GM19328 (cell line): ENCODE results near the gene DVL2.

ENCODE experiments used
- ATAC-seq: cut with Tn5 transposase; IDR thresholded peaks from one replicate; pipeline ENCODE4 v1.9.1; 2021; ENCODE audit warnings: mild to moderate bottlenecking, moderate library complexity; ENCODE audit not compliant: unreplicated experiment

Gene DVL2

DNA sequence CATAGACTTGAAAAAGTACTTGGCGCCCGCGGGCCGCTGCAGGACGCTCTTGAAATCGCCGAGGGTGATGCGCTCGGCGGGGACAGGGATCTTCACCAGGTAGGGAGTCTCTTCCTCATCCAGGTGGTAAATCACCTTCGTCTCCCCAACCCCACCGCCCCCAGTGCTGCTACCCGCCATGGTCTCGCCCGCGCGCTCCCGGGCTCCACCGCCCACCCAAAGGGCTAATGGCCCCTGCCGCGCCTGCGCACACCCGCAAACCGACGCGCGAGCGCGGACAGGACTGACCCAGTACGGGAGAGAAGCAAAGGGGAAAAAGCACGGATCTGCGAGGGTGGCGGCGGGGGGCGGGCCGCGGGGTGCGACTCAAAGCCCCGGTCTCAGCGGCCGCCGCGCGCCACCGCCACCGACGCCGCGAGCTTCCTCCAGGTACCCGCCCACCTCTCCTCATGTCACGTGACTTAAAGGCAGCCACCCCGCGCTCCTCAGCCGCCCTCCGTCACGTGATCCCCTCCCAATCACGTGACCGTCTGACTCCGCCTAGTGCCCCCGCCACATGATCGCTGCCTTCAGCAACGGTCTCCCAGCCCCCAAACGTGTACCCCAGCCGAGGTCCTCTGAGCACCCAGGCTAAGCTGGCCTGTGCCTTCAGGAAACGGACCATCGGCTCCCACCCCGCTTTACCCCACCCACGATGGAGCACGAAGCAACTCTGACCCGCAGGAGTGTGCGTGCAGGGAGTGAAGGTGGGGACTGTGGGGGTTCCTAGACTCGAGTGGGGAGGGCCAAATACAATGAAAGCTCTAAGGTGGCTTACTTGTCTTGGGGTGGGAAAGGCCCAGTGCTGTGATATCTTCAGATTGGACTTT lies at the start of gene DVL2:
DVL2 (minus strand) TSS at position 435 of the 869 bp plus-strand sequence; CDS start at position 180, 255 bp downstream.
- ATAC-seq, result peak; percentile 50

- no peak for ATAC-seq
Measured at GRCh38 chr17:7283471-7284216, 49.3 kb upstream of the DVL2 start.

- ATAC-seq, result no peak
Measured at GRCh38 chr17:7282752-7283321, 48.5 kb upstream of the DVL2 start.

- no peak for ATAC-seq
Measured at GRCh38 chr17:7281953-7282751, 47.8 kb upstream of the DVL2 start.

DNA sequence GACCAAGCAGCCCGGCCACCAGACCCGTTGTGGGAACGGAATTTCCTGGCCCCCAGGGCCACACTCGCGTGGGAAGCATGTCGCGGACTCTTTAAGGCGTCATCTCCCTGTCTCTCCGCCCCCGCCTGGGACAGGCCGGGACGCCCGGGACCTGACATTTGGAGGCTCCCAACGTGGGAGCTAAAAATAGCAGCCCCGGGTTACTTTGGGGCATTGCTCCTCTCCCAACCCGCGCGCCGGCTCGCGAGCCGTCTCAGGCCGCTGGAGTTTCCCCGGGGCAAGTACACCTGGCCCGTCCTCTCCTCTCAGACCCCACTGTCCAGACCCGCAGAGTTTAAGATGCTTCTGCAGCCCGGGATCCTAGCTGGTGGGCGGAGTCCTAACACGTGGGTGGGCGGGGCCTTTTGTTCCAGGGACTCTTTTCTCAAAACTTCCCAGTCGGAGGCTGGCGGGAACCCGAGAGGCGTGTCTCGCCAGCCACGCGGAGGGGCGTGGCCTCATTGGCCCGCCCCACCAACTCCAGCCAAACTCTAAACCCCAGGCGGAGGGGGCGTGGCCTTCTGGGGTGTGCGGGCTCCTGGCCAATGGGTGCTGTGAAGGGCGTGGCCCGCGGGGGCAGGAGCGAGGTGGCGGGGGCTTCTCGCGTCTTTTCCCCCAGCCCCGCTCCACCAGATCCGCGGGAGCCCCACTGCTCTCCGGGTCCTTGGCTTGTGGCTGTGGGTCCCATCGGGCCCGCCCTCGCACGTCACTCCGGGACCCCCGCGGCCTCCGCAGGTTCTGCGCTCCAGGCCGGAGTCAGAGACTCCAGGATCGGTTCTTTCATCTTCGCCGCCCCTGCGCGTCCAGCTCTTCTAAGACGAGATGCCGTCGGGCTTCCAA lies 47.0 kb upstream of the DVL2 start, which contains the start of gene SLC2A4:
SLC2A4 (plus strand) TSS at position 645 of the 879 bp plus-strand sequence; CDS start at position 862, 217 bp downstream.
- ATAC-seq, result no peak

- ATAC-seq, result peak; percentile 65
Measured at GRCh38 chr17:7280519-7281073, 46.3 kb upstream of the DVL2 start.

DNA sequence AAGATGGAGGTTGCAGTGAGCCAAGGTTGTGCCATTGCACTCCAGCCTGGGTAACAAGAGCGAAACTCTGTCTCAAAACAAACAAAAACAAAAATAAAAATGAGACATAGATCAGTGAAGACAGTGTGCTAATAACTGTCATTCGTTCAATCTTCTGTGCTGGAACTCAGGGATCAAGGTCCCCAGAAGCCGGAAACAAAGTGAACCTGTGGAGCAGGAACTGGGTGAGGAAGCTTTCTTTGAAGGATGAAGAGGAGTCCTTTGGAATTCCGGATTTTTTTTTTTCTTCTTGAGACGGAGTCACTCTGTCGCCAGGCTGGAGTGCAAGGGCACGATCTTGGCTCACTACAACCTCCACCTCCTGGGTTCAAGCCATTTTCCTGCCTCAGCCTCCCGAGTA lies 45.1 kb upstream of the DVL2 start:
- no peak for ATAC-seq

GRCh38 chr17:7266784-7267183 lies 32.5 kb upstream of the DVL2 start:
- no peak for ATAC-seq

DNA sequence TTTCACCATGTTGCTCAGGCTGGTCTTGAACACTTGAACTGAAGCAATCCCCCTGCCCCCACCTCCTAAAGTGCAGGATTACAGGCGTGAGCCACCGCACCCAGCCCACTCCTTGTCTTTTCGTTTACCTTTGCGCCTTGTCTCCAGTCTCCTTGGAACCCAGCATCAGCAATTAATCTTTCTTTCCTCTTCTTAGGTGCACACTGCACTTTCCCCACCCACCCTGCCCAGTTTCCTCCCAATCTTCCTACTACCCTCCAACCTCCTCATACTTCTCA lies 29.4 kb upstream of the DVL2 start:
- ATAC-seq, result no peak

DNA sequence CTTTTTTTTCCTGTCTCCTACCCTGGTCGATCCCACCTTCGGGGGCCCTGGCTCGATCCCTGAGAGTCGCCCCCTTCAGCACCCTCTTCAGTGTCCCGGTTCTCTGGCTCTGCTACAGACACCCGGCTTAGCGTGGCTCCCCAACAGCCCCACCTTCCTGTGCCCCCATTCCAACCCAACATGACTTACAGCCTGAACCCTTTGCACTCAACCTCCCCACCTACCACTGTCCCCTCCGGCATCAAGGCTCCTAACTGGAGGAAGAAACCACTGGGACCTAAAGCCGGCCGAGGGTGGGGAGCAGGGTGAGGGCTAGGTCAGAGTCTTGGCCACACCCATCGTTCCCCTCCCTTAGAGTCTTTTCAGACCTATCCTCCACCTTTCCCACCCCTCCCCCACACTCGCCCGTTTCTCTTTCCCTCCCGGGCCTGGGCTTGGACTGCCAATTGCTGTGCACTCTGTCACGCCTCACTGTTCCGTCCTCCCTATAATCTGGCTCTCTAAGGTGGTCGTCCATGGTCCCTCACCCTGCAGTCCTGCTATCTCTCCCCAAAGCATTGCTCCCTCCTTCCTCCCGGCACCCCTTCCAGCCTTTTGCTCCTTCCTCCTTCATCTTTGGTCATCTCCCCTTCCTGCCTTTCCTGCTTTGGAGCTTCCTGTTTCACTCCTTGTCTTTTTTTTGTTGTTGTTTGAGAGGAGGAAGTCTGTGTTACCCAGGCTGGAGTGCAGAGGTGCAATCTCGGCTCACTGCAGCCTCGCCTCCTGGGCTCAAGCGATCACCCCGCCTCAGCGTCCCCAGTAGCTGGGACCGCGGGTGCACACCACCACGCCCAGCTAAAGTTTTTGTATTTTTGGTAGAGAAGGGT lies 28.9 kb upstream of the DVL2 start:
- no peak for ATAC-seq

DNA sequence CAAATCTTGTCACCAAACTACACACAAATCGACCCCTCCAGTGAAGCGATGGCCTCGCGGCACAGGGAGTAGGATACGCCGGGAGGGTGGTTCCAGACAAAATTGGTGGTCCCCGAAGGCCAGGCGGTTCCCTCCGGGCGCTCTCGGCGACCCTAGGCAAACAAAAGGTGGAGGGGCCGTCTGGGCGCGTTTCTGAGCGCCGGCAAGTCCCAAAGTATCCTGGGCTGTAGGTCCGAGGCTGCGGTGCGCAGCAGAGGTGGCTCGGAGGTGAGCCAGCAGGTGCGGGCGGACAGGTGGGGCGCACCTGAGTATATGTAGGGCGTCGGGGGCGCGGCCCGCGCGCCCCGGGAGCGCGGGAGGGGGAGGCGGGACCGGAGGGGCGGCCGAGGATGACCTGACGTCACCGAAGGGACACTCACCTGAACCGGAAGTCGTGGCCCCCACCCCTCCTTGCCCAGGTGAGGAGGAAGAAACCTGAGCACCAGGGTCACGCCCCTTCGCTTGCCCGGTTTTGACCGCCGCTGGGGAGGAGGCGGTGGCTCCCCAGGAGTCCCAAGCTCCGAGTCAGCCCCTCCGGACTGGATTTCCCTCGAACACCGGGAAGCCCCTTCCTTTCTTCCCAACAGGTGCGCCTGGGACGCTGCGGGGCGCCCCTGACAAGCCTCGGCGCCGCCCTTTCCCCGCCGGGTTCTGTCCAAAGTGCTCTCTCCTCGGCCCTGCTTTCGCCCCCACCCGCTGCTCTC lies 28.0 kb upstream of the DVL2 start, which contains the start of gene CLDN7:
CLDN7 (minus strand) TSS at position 287 of the 743 bp plus-strand sequence. CDS start 435 bp downstream, outside the sequence.
- ATAC-seq, result no peak

- ATAC-seq, result no peak
Measured at GRCh38 chr17:7261379-7262191, 27.3 kb upstream of the DVL2 start.

- ATAC-seq, result no peak
Measured at GRCh38 chr17:7260651-7261378, 26.5 kb upstream of the DVL2 start.

- no peak for ATAC-seq
Measured at GRCh38 chr17:7260151-7260550, 25.8 kb upstream of the DVL2 start.

- no peak for ATAC-seq
Measured at GRCh38 chr17:7259555-7259889, 25.2 kb upstream of the DVL2 start.

- no peak for ATAC-seq
Measured at GRCh38 chr17:7258731-7259554, 24.6 kb upstream of the DVL2 start.
